BE2C (cell line): ENCODE results near the gene PRTFDC1.
"Not testable (repeated sequence)": the region's sequence is repeated elsewhere in the genome, so short reads cannot be mapped to it uniquely, and the experiment has no call there.

Experiments
- DNase-seq: peaks from one replicate; pipeline ENCODE4 v3.0.0-alpha.2; 2020
- H3K27me3 ChIP-seq: fragments of 250-450 bp; sonication (Bioruptor Pico); 2 replicates; pipeline ENCODE4 v1.5.1; 2020; ENCODE audit warnings: mild to moderate bottlenecking
- H3K36me3 ChIP-seq: fragments of 250-450 bp; sonication (Bioruptor Pico); 2 replicates; pipeline ENCODE4 v1.5.1; 2020; ENCODE audit warnings: mild to moderate bottlenecking
- H3K4me1 ChIP-seq: fragments of 250-450 bp; sonication (Bioruptor Pico); 2 replicates; pipeline ENCODE4 v1.5.1; 2020
- H3K4me3 ChIP-seq: 2 replicates; pipeline ENCODE4 v1.5.1; 2011; ENCODE audit warnings: low read depth, low read length
- H3K9me3 ChIP-seq: fragments of 250-450 bp; sonication (Bioruptor Pico); 2 replicates; pipeline ENCODE4 v1.5.1; 2020
- CTCF ChIP-seq: IDR thresholded peaks from 2 replicates; pipeline ENCODE4 v1.5.1; 2012; ENCODE audit warnings: mild to moderate bottlenecking, low read depth, low read length

Gene PRTFDC1

GRCh38 chr10:24925799-24926198 lies 26.6 kb downstream of the PRTFDC1 start:
- no peak for TF ChIP-seq CTCF
- H3K36me3 ChIP-seq = no peaks in the 10 kb centered on the region

GRCh38 chr10:24924483-24924882 lies 27.9 kb downstream of the PRTFDC1 start:
- not testable (repeated sequence) for H3K4me1 ChIP-seq, H3K36me3 ChIP-seq, H3K4me3 ChIP-seq, H3K27me3 ChIP-seq, H3K9me3 ChIP-seq, DNase-seq

More at GRCh38 chr10:24925799-24926198, 26.6 kb downstream of the PRTFDC1 start:
- peaks cover 5% of the 10 kb centered on the region for H3K4me1 ChIP-seq
- no peak for DNase-seq
- no peaks in the 10 kb centered on the region for H3K9me3 ChIP-seq
- H3K4me3 ChIP-seq = no peak overlapping the region
- no peaks in the 10 kb centered on the region for H3K27me3 ChIP-seq

GRCh38 chr10:24922222-24922868 lies 30.1 kb downstream of the PRTFDC1 start:
- DNase-seq, H3K4me1 ChIP-seq, H3K9me3 ChIP-seq, H3K27me3 ChIP-seq, H3K4me3 ChIP-seq, H3K36me3 ChIP-seq: not testable (repeated sequence)

- no peak for TF ChIP-seq CTCF
- peak; percentile 41 for DNase-seq
- H3K4me3 ChIP-seq = no peak overlapping the region
- no peaks in the 10 kb centered on the region for H3K9me3 ChIP-seq
- no peaks in the 10 kb centered on the region for H3K36me3 ChIP-seq
- peaks cover 6% of the 10 kb centered on the region for H3K4me1 ChIP-seq
- H3K27me3 ChIP-seq = no peaks in the 10 kb centered on the region
These were observed 31.2 kb downstream of the PRTFDC1 start for GRCh38 chr10:24920907-24921881.

GRCh38 chr10:24920192-24920591 lies 32.2 kb downstream of the PRTFDC1 start:
- H3K4me3 ChIP-seq, H3K9me3 ChIP-seq, H3K27me3 ChIP-seq, DNase-seq, H3K4me1 ChIP-seq, H3K36me3 ChIP-seq: not testable (repeated sequence)

GRCh38 chr10:24919629-24920028 lies 32.8 kb downstream of the PRTFDC1 start:
- H3K36me3 ChIP-seq, H3K27me3 ChIP-seq, DNase-seq, H3K4me1 ChIP-seq, H3K4me3 ChIP-seq, H3K9me3 ChIP-seq: not testable (repeated sequence)

GRCh38 chr10:24917979-24918378 lies 34.4 kb downstream of the PRTFDC1 start:
- H3K27me3 ChIP-seq = no peaks in the 10 kb centered on the region
- no peaks in the 10 kb centered on the region for H3K36me3 ChIP-seq
- peaks cover 6% of the 10 kb centered on the region for H3K4me1 ChIP-seq
- H3K4me3 ChIP-seq = no peak overlapping the region
- no peak for DNase-seq
- no peaks in the 10 kb centered on the region for H3K9me3 ChIP-seq
- no peak for TF ChIP-seq CTCF

- TF ChIP-seq CTCF = no peak
- Histone ChIP-seq H3K36me3 (no peaks in the 10 kb centered on the region), H3K9me3 (no peaks in the 10 kb centered on the region), H3K4me1 (peaks cover 6% of the 10 kb centered on the region), H3K27me3 (no peaks in the 10 kb centered on the region), H3K4me3 (no peak overlapping the region)
- DNase-seq = no peak
These were observed 34.9 kb downstream of the PRTFDC1 start for GRCh38 chr10:24917493-24917892.
